Panc1 (cell line): ENCODE measurements around the gene TMEM179B. TPM values are rescaled to one million over a fixed set of nuclear protein-coding genes. Genes with fewer than 3 reads are reported as not detected.

ENCODE experiments used
- ATAC-seq: fragments of 200-7000 bp; cut with Tn5 transposase; 2 replicates; pipeline ENCODE4 v1.9.1; 2020; ENCODE audit warnings: mild to moderate bottlenecking, moderate library complexity
- BruUV-seq: library from RNA; stranded (reverse); fragments of 400-500 nt; replicated peaks from 2 replicates; lab custom pipeline; 2021; lab: Mats Ljungman, UMichigan
- CTCF ChIA-PET: fragments of 300-600 bp; sonication (Branson Sonifier 250); formaldehyde crosslinking; loops from one replicate; lab custom pipeline; 2022; ENCODE audit warnings: antibody characterized with exemption; lab: Charles Lee
- POLR2A ChIA-PET: fragments of 300-600 bp; sonication (Branson Sonifier 250); formaldehyde crosslinking; loops from one replicate; lab custom pipeline; 2022; ENCODE audit warnings: antibody characterized with exemption; lab: Charles Lee
- DNase-seq: peaks from one replicate; pipeline ENCODE4 v3.0.0-alpha.2; 2010; ENCODE audit warnings: low read depth, low spot score
- H3K27ac ChIP-seq: 2 replicates; pipeline ENCODE4 v1.5.1; 2011; ENCODE audit warnings: mild to moderate bottlenecking, low read length, inconsistent platforms
- H3K27me3 ChIP-seq: fragments of 200-500 bp; sonication (Bioruptor generic); 2 replicates; pipeline ENCODE4 v1.6.0; 2014; ENCODE audit warnings: low read length, inconsistent platforms; ENCODE audit not compliant: control insufficient read depth, insufficient read depth
- H3K36me3 ChIP-seq: fragments of 200-500 bp; sonication (Bioruptor generic); 2 replicates; pipeline ENCODE4 v1.5.1; 2014; ENCODE audit warnings: inconsistent platforms, mild to moderate bottlenecking, low read length, moderate library complexity; ENCODE audit not compliant: control insufficient read depth, insufficient read depth
- H3K4me1 ChIP-seq: 2 replicates; pipeline ENCODE4 v1.5.1; 2011; ENCODE audit warnings: inconsistent platforms, mild to moderate bottlenecking, low read length, moderate library complexity; ENCODE audit not compliant: control insufficient read depth, insufficient read depth
- H3K4me3 ChIP-seq, 2 experiments: 2 replicates each; pipeline ENCODE4 v1.5.1; 2011 to 2012; ENCODE audit warnings: low read depth in 2 of 2, low read length in 2 of 2, mild to moderate bottlenecking in 2 of 2, inconsistent platforms in 1 of 2, moderate library complexity in 1 of 2
- H3K9me3 ChIP-seq: fragments of 200-500 bp; sonication (Bioruptor generic); 2 replicates; pipeline ENCODE4 v1.5.1; 2014; ENCODE audit warnings: low read depth, mild to moderate bottlenecking, inconsistent platforms, low read length, moderate library complexity; ENCODE audit not compliant: control insufficient read depth, insufficient read depth
- POLR2AphosphoS5 ChIP-seq: IDR thresholded peaks from 2 replicates; pipeline ENCODE4 v1.6.1; 2012; ENCODE audit warnings: mild to moderate bottlenecking, low read depth, low read length, moderate library complexity
- SIN3A ChIP-seq: IDR thresholded peaks from 2 replicates; pipeline ENCODE4 v1.6.1; 2012; ENCODE audit warnings: low read depth, mild to moderate bottlenecking, low read length, moderate library complexity, borderline replicate concordance; ENCODE audit not compliant: insufficient read depth
- TCF7L2 ChIP-seq: IDR thresholded peaks from 2 replicates; pipeline ENCODE4 v1.6.1; 2011; ENCODE audit warnings: mild to moderate bottlenecking, low read depth, low read length, inconsistent platforms
- in situ Hi-C: cut with HindIII; loops from 2 replicates; pipeline ENCODE4 v1.10.0; 2016; ENCODE audit warnings: low sequenced_read_pairs, low pct_unique_long_range_greater_than_20kb
- intact Hi-C: fragments of 100-400 bp; cut with micrococcal nuclease; formaldehyde crosslinking; loops from one replicate; pipeline ENCODE4 v1.10.0; 2022; ENCODE audit not compliant: unreplicated experiment
- total RNA-seq: library from RNA; stranded (reverse); gene quantifications from one replicate; pipeline ENCODE4 v1.2.1, GENCODE V29; 2021; ENCODE audit not compliant: unreplicated experiment
- TF ChIP-seq, protein P1 (sequence below), 2 experiments: IDR thresholded peaks; 2 replicates each; pipeline ENCODE4 v1.6.1; 2011 to 2012; ENCODE audit warnings: low read depth in 2 of 2, control low read depth in 1 of 2, low read length in 1 of 2, mild to moderate bottlenecking in 1 of 2, moderate library complexity in 1 of 2; ENCODE audit not compliant: insufficient read depth in 1 of 2
- TF ChIP-seq, protein P2 (sequence below): fragments of 450-650 bp; IDR thresholded peaks from 2 replicates; pipeline ENCODE4 v1.5.1; 2017; ENCODE audit warnings: mild to moderate bottlenecking

TMEM179B gene
- total RNA-seq, 1 experiment from 2014 or later = 50.9 TPM

DNA sequence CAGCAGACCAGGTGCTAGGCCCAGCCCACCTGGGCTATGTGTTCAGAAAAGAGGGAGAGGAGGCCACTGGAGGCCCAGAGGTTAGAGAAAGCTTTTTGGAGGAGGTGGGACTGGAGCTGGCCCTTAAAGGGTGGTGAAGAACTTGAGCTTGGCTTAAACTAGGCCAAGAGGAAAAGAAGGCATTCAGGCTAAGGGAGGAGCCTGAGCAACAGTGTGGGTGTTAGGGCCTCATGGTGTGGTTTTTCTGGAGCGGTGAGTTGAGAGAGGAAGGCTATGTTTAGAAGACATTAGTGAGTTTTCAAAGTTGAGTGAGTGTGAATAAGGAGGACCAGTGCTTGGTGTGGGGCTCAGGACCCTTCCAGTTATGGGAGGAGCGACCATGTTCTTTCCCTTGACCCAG is 9.8 kb upstream of the TMEM179B start:
- POLR2A ChIA-PET = interaction anchor here (0.6 kb wide), 1 partner anchor 84 kb away, joined by 10 read pairs; no protein-coding TSS in a partner anchor
- in situ Hi-C loops = no loop called here
- no peak for ATAC-seq

DNA sequence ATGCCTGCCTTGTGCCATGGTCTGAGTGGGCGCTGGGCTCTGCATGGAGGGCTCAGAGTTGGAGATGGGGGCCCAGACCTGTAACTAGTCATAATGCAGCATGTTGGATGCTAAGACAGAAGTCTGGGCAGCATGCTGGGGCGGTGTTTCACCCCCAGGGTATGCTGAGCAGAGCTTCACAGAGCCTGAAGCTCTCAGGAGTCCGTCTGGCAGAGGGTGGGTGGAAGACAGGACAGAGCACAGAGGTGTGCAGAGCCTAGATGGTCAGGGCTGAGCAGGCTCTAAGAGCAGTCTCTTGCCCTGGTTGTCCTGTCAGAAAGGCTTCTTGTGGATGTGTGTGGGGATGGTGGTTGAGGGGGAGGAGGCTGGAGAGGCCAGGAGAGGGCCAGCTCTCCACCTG is 8.8 kb upstream of the TMEM179B start:
- TF ChIP-seq TCF7L2 = no peak
- no peak for TF ChIP-seq SIN3A
- TF ChIP-seq, protein P1, sequence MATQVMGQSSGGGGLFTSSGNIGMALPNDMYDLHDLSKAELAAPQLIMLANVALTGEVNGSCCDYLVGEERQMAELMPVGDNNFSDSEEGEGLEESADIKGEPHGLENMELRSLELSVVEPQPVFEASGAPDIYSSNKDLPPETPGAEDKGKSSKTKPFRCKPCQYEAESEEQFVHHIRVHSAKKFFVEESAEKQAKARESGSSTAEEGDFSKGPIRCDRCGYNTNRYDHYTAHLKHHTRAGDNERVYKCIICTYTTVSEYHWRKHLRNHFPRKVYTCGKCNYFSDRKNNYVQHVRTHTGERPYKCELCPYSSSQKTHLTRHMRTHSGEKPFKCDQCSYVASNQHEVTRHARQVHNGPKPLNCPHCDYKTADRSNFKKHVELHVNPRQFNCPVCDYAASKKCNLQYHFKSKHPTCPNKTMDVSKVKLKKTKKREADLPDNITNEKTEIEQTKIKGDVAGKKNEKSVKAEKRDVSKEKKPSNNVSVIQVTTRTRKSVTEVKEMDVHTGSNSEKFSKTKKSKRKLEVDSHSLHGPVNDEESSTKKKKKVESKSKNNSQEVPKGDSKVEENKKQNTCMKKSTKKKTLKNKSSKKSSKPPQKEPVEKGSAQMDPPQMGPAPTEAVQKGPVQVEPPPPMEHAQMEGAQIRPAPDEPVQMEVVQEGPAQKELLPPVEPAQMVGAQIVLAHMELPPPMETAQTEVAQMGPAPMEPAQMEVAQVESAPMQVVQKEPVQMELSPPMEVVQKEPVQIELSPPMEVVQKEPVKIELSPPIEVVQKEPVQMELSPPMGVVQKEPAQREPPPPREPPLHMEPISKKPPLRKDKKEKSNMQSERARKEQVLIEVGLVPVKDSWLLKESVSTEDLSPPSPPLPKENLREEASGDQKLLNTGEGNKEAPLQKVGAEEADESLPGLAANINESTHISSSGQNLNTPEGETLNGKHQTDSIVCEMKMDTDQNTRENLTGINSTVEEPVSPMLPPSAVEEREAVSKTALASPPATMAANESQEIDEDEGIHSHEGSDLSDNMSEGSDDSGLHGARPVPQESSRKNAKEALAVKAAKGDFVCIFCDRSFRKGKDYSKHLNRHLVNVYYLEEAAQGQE (IDR thresholded peaks at IDR 0.05; ENCODE audit: insufficient read depth in 1 of 2, low read depth in 2 of 2, low read length in 1 of 2) = no peak
- Histone ChIP-seq H3K36me3 (no peaks in the 10 kb centered on the region), H3K4me3 (no peak overlapping the region), H3K4me1 (no peaks in the 10 kb centered on the region), H3K27me3 (no peaks in the 10 kb centered on the region), H3K9me3 (no peaks in the 10 kb centered on the region), H3K27ac (no peak overlapping the region)
- ChIA-PET POLR2A (no interaction called here), CTCF (no interaction called here)
- no peak for DNase-seq
- peak; percentile 42 for ATAC-seq
- intact Hi-C loops = no loop called here
- in situ Hi-C loops = no loop called here
- no TSS peak for BruUV-seq

More for the DNA sequence above, 9.8 kb upstream of the TMEM179B start:
- H3K27me3 ChIP-seq = no peaks in the 10 kb centered on the region
- intact Hi-C loops = no loop called here
- no peaks in the 10 kb centered on the region for H3K9me3 ChIP-seq
- no peak overlapping the region for H3K27ac ChIP-seq
- BruUV-seq = no TSS peak
- no peaks in the 10 kb centered on the region for H3K36me3 ChIP-seq
- CTCF ChIA-PET = interaction anchor here (0.7 kb wide), 1 partner anchor 185 kb away, joined by 3 read pairs; no protein-coding TSS in a partner anchor
- H3K4me1 ChIP-seq = no peaks in the 10 kb centered on the region
- H3K4me3 ChIP-seq = no peak overlapping the region
- TF ChIP-seq, protein P2, sequence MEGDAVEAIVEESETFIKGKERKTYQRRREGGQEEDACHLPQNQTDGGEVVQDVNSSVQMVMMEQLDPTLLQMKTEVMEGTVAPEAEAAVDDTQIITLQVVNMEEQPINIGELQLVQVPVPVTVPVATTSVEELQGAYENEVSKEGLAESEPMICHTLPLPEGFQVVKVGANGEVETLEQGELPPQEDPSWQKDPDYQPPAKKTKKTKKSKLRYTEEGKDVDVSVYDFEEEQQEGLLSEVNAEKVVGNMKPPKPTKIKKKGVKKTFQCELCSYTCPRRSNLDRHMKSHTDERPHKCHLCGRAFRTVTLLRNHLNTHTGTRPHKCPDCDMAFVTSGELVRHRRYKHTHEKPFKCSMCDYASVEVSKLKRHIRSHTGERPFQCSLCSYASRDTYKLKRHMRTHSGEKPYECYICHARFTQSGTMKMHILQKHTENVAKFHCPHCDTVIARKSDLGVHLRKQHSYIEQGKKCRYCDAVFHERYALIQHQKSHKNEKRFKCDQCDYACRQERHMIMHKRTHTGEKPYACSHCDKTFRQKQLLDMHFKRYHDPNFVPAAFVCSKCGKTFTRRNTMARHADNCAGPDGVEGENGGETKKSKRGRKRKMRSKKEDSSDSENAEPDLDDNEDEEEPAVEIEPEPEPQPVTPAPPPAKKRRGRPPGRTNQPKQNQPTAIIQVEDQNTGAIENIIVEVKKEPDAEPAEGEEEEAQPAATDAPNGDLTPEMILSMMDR = no peak
- no peak for TF ChIP-seq POLR2AphosphoS5
- TF ChIP-seq SIN3A = no peak
- TF ChIP-seq TCF7L2 = no peak
- TF ChIP-seq, protein P1 (IDR thresholded peaks at IDR 0.05; ENCODE audit: insufficient read depth in 1 of 2, low read depth in 2 of 2, low read length in 1 of 2) = no peak
- DNase-seq = no peak
